ENCODE data around the gene MRS2.
A peak's percentile ranks its signal among the peaks of the same experiment; 100 is the strongest.

MRS2 gene

DNA sequence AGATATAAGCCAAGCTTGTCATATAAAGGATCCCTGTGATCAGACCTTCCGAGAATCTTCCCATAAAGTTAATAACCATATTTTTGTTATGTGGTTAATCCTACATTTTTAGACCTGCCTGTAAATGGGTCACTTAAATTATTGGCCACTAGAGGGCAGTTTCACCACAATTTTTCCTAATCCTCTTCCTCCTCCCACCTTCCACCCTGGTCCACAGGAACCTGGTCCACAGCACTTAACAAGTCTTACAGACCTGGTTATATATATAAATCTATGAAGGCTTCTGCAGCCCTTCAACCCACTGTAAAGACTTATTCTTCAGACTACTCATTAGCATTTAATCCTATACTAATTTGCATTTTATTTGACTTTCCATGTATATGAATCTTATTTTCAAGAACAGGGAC is 28.3 kb downstream of the MRS2 start:
- DNase-seq (ENCODE audit: low spot score), result peak; percentile 47

DNA sequence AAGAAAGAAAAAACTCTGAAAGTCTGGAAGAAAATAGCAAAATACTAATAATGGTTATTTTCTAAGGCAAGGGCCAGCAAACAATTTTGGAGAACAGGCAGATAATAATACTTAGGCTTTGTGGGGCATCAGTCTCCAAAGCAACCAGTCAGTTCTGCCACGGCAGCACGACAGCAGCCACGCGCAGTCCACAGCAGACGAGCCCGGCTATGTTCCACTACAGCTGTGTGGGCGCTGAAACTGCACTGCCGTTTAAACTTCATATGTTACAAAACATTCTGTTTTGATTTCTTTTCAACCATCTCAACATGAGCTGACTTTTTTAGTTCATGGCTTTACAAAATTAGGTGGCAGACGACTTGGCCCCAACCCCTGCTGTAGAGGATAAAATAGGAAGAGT is 29.9 kb downstream of the MRS2 start:
- no peak for DNase-seq (ENCODE audit: low spot score)

DNA sequence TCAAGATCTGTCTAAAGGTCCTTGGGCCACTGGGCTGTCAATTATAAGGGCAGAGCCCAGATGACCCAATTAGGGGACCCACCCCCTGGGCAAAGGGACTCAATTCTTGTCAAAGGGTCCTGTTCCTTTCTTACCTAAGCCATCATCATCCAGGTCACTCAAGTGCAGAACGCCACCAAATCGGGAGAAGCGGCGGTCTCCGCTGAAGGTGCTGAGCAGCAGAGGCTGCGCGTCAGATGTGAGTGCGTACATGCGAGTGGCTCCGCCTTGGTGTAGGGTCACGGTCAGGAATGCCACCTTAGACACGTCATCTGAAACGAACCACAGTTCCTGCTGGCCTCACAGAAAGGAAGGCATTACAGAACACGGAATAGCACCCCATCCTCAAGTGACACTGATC is 34.2 kb downstream of the MRS2 start:
- DNase-seq (ENCODE audit: low spot score), result no peak

DNA sequence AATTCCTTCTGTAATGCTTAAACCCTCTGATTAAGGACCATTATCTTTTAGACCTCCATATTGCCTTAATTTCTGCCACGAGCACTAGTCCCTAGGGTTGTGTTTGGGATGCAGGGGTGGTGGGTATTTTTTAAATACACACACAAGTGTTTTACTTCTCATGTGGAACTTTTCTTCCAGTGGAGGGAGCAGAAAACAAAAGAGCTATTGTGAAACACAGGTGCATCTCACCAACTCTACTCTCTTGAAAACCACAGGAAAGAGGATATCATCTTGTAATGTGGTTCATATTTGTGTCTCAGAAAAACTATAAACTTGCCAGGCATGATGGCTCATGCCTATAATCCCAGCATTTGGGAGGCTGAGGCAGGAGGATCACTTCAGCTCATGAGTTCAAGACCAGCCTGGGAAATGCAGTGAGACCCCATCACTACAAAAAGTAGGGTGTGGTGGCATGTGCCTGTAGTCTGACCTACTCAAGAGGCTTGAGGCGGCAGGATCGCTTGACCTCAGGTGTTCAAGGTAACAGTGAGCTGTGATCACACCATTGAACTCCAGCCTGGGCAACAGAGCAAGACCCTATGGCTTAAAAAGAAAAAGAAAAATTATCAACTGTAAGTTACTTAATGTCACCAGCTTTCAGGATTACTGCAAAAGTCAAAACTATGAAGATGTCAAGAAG is 37.3 kb downstream of the MRS2 start:
- DNase-seq (ENCODE audit: low spot score), result no peak

DNA sequence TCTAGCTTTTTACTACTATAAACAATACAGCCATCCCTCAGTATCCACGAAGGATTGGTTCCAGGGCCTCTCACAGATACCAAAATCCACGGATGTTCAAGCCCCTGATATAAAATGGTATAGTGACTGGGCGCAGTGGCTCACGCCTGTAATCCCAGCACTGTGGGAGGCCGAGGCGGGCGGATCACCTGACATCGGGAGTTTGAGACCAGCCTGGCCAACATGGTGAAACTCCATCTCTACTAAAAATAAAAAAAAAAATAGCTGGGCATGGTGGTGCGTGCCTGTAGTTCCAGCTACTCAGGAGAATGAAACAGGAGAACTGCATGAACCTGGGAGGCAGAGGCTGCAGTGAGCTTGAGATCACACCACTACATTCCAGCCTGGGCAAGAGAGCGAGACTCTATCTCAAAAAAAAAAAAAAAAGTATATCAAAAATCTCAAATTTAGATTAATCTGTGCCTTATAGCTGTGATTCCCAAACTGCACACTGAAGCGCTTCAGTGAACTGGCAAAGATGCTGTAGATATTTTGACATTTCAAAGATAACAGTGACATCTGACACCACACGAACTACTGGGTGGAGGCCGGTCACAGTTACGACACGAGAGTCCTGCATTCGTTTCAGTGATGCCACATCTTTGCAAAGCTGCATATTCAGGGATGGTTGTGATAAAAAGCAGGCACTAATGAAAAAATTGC is 38.3 kb downstream of the MRS2 start:
- no peak for DNase-seq (ENCODE audit: low spot score)

DNA sequence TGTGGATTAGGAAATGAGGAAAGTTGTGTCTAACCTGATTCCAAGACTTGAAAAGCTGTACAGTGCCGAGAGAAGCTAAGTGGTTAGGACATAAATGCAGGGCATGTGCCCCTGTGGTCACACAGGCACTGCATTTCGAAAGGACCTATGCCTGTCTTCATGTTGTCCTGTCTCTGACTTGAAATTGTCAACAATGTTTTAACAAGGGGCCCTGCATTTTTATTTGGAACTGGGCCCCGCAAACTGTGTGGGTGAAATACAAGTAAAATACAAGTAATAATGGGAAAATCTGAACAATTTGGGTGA is 38.8 kb downstream of the MRS2 start:
- no peak for DNase-seq (ENCODE audit: low spot score)

DNA sequence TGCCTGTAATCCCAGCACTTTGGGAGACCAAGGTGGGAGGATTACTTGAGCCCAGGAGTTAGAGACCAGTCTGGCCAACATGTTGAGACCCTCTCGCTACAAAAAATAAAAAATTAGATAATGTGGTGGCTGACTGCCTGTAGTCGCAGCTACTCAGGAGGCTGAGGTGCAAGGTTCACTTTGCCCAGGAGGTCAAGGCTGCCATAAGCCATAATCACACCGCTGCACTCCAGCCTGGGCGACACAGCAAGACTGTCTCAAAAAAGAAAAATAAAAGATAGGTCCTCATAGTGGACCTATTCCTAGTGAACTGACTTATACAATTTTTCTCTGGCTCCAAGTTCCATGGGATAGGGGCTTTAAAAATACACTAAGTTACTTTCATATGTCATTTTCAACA is 41.9 kb downstream of the MRS2 start:
- no peak for DNase-seq (ENCODE audit: low spot score)

DNA sequence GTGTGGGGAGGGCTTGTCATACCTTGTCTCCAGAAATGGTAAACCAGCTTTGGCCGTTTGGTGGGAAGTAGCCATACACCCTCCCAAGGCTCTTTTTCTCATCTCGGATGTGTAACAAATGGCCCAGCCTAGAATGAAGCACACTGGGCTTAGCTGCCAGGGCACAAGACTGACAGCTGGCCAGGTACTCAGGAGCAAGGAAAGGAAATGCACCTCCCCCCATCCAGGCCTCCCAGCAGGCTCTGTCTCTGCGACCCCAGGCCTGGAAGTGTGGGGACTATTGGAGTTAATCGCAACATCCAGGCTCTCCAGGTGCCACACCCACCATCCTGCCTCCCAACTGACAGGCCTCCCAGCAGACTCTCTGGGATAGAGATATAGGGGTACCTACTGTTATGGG is 43.0 kb downstream of the MRS2 start:
- peak; percentile 26 for DNase-seq (ENCODE audit: low spot score)

DNA sequence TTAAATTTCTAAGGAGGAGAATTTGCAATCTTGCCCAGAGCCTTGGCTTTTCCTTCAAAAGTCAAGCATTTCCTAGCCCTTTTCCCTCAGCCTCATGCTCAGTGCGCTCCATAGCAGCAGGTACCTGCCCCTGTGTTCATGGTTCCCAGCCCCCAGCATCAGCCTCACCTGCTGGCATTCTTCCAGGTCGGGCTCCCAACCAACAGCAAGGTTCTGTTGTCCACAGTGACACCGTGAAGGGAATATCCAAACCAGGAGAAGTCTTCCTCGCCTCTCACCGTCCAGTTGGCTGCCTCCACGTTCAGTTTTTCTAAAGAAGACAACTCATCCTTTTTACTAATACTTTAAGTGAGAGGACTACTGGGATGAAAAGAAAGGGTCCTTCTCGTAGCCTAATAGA is 43.9 kb downstream of the MRS2 start:
- DNase-seq (ENCODE audit: low spot score), result no peak

DNA sequence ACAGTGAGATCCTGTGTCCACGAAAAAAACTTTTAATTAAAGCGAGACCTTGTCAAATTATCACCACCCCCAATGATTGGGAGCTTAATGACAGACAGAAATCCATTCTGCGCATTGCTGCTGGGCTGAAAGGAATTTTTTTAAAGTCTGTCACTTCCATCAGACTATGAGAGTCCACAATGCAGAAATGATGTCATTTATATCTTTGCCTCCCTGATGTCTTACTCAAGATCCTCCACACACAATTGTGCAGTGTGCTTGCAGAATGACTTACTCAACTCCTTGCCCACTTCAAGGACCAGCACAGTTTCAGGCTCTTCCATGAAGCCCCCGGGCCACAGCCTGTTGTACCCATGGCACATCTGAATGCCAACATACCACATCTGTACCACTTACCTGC is 45.7 kb downstream of the MRS2 start:
- DNase-seq (ENCODE audit: low spot score), result no peak

DNA sequence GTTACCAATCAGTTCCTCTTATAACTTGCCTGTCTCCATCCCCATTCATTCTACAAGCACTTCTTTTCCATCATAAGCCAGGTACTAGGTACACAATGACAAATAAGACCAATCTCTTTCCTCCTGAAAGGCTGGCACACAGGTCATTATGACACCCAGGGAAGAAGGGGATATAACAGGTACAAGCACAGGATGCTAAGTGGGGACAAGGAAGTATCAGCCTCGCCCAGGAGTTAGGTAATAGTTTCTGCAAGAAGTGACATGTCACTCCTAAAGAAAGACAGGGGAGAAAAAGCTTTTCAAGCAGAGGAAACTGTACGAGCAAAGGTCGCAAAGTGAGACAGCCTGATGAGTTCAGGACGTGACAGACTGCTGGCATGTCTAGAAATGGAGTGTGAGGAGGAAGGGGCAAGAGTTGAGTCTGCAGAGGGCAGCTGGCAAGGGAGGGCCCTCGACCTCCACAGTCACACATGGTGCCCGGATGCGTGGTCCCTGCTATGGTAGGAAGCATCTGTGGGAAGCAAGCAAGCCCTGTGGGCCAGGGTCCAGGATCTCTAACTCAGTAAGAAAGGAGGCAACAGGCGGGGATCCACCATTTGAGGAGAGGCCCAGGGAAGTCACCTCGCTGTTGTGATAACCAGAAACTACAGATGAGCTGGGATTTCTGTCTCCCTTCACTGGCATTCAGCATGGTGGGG is 46.2 kb downstream of the MRS2 start:
- DNase-seq (ENCODE audit: low spot score), result no peak

DNA sequence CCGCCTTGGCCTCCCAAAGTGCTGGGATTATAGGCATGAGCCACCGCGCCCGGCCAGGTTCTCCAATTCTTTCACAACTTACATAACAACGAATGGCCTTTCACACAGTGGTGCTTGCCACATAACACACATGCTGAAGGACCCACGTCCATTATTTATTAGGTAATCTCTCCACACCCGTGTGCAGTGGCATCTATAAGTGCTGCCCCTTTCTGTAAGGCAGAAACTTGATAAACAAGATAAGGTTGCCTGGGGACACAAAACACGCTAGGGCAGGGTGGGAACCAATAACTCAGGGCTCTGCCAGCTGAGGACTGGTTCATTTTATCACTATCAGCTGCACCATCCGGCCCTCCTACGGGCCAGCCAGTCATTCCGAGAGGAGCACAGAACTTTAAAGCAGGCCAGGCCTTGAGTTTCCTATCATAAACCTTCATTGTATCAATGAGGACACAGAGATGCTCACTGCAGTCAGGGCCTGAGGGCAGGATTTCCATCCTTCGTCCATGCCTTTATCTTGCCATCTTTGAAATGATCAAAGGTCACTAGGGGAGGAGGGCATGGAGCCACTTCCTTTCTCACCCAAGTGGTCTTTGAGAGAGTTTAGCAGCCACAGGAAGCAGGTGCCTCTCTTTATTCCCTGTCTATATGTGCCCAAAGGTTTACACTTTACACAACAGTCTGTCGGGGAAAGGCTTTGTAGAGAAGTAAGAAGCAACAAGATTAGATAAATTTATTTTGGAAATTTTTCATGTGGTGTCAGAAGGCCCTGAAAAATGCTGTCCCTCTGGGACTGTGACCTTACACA is 49.0 kb downstream of the MRS2 start:
- no peak for DNase-seq (ENCODE audit: low spot score)

DNA sequence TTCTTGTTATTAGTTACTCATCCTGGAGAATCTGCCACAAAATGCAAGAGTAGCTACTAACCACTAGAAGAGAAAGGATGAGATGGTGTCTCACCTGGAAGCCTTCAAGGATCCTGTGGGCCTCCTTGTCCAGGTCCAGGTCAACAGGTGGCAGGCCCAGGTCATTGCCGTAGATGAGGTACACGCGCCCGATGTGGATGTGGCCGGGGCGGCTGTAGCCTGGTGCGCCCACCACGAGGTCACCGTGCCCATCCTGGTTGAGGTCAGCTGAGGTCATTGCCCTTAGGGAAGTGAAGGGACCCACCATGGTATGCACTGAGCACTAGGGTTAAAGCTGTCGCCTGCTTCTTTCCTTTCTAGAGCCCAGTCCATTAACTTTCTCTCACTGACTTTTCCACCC is 51.2 kb downstream of the MRS2 start:
- no peak for DNase-seq (ENCODE audit: low spot score)

DNA sequence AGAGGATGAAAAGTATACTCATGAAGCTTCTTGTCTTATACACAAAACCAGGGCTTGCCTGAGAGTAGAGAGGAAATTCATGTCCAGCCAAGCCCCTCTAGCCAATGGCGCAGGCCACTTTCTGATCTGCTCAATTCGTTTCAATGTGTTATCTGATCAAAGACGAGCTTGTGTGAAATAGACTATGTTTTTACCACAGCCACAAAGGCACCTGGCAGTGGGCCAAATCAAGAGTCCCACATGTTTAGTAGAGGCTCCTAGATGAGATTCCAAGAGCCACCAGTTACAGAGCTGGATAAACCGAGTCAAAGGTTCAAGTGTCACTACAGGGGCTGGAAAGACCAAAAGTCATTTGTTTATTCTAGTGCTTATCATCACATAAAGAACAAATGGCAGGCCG is 51.7 kb downstream of the MRS2 start:
- DNase-seq (ENCODE audit: low spot score), result no peak

DNA sequence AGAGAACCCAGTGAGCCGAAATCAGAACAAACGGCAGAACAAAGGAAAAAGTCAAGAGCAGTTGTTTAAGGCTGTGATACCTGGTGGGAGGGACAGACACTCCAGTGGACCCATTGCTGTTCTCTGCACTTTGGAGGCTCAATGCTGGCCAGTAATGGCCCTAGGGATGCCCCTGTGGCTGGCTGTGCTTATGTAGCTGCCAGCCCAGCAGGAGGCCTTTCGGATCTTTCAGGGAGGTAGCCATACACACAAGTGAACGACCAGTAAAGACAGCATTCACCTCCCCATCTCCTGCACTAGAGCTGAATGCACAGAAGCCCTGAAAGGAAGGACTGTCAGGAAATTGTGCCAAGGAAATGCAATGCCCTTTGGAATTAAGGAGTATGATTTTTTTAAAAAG is 52.3 kb downstream of the MRS2 start:
- DNase-seq (ENCODE audit: low spot score), result peak; percentile 28

DNA sequence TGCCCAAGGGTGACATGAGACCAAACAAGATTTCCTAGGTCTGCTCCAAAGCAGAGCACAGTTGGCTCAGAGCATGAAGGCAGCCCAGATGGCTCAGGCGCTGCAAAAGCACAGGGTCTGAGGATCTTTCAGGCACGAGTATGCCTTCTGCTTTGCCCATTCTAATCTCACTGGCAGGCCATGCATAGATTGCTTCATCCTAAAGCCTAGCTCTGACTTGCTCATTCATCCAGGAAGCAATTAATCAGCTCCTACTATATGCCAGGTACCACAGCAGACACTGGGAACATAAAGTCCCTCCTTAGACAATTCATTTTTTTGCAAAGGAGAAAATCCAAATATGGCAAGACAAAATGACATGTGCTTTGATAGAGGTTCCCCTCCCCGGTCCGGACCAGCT is 55.4 kb downstream of the MRS2 start:
- DNase-seq (ENCODE audit: low spot score), result no peak

DNA sequence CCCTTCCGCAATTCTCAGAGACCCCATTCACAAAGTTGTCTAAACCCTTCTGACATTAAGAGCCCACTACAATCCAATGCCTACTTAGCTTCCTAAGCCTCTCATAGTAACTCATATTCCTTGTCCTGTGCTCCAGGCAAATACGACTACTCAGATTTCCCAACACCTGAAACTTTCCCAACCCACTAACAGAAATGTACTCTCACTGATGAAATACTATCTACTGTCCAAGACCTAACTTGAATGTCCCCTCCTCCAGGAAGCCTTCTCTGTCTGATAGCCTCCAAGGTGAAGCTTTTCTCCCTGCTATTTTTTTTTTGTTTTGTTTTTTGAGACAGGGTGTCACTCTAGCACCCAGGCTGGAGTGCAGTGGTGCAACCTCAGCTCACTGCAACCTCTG is 56.2 kb downstream of the MRS2 start:
- DNase-seq (ENCODE audit: low spot score), result no peak

DNA sequence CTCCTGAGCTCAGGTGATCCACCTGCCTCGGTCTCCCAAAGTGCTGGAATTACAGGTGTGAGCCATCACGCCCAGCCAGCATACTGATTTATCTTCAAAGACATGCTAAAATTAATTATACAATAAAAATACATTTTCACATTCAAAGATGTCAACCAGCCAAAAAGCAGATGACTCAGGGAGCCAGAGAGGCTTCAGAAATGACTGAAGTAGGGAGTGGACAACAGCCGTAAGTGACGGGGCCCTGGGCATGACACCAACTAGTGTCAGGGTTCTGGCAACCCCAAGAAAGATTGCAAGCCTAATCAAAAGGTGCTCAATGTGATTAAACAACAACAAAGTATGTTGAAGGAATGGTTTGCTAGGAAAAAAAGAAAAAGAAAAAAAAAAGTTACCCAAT is 58.2 kb downstream of the MRS2 start:
- no peak for DNase-seq (ENCODE audit: low spot score)

DNA sequence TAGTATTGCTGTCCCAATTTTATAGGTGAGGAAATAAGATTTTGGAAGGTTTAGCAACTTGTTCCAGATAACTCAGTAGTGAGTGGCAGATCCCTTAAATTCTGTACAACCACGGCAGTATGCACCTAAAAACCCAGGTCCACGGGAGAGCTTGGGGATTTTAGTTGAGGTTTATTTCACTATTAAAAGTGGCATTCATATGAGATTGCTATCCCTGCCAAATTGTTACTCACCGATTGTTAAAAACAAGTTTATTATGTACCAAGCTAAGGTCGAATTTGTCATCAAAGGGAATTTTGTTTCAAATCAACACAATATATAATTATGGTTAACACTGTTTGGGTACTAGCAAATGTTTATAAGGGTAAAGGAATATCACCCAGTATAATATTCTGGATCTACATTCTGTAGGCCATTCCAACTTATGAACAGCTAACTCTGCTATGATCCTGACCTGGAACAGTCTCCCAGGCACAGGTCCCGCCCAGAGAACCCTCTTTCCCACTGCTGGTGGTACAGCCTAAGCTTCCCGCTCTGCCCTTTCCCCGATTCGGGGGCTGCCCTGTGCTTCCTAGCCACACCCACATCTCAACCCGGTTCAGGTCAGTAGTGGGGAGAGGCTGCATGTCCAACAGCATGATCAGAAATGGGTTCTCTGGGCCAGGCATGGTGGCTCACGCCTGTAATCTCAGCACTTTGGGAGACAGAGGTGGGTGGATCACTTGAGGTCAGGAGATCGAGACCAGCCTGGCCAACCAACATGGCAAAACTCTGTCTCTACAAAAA is 61.7 kb downstream of the MRS2 start:
- no peak for DNase-seq (ENCODE audit: low spot score)

DNA sequence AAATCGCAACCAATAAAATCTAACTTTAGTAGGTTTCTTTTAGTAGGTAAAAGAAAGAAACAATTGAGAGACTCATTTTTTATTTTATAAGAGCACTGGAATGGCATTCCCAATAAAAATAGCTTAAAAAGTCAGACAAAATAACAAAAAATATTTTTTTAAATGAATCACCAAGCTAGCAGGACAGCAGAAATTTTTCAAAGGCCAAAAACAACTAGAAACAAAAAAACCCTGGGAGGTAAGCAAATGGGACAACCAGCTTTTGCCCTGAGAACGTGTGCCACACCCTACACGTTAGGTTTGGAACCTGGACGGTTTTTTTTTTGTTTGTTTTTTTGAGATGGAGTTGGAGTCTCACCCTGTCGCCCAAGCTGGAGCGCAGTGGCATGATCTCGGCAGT is 67.1 kb downstream of the MRS2 start:
- no peak for DNase-seq (ENCODE audit: low spot score)

DNA sequence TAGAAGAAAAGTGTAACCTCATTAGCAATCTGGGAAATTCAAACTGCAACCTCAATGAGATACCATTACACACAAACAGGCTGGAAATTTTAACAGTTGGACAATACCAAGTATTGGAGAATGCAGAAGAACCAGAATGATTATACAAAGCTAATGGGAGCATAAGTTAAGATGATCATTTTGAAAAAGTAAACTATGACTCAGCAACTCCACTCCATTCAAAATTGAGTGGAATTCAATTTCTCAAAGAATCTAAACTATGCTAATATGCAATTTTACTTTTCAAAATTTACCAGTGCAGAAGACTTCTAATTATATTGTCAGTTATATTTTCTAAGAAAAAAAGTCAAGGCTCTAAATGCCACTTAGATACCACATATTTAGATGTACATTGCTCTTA is 69.4 kb downstream of the MRS2 start:
- DNase-seq (ENCODE audit: low spot score), result no peak
